GM13976 (cell line): Measurements from ENCODE around the gene CUX1.
"Not testable (repeated sequence)": the region's sequence is repeated elsewhere in the genome, so short reads cannot be mapped to it uniquely, and the experiment has no call there.

Experiments
- DNase-seq: peaks from one replicate; pipeline ENCODE4 v3.0.0; 2012; ENCODE audit warnings: low spot score
- CTCF ChIP-seq: IDR thresholded peaks from 2 replicates; pipeline ENCODE4 v1.5.1; 2012; ENCODE audit warnings: borderline replicate concordance, mild to moderate bottlenecking; ENCODE audit not compliant: insufficient read depth; ENCODE audit errors: extremely low read depth, missing control alignments, control extremely low read depth
- in situ Hi-C: fragments of 300-500 bp; cut with MboI; formaldehyde crosslinking; loops from one replicate; pipeline ENCODE4 v1.12.0; 2022; ENCODE audit warnings: low sequenced_read_pairs, mixed read lengths, inconsistent platforms; ENCODE audit not compliant: unreplicated experiment

The CUX1 gene

GRCh38 chr7:101833799-101834198 is 16.4 kb downstream of the CUX1 start:
- no peak for TF ChIP-seq CTCF
- in situ Hi-C loops, result no loop called here
- DNase-seq, result no peak

GRCh38 chr7:101835136-101835535 is 17.7 kb downstream of the CUX1 start:
- DNase-seq, result no peak
- no peak for TF ChIP-seq CTCF
- in situ Hi-C loops, result no loop called here

- in situ Hi-C loops, DNase-seq: not testable (repeated sequence)
These were observed 20.0 kb downstream of the CUX1 start for GRCh38 chr7:101837433-101837832.

- in situ Hi-C loops, result no loop called here
- TF ChIP-seq CTCF, result no peak
- DNase-seq, result no peak
These were observed 21.5 kb downstream of the CUX1 start for GRCh38 chr7:101838837-101839483.

GRCh38 chr7:101841328-101841727 is 23.9 kb downstream of the CUX1 start:
- no peak for DNase-seq
- in situ Hi-C loops, result no loop called here
- no peak for TF ChIP-seq CTCF

- in situ Hi-C loops, result no loop called here
- no peak for TF ChIP-seq CTCF
- DNase-seq, result no peak
These were observed 26.2 kb downstream of the CUX1 start for GRCh38 chr7:101843293-101844271.

GRCh38 chr7:101845974-101846373 is 28.5 kb downstream of the CUX1 start:
- DNase-seq, result no peak
- in situ Hi-C loops, result no loop called here
- no peak for TF ChIP-seq CTCF
